Thoracic aorta (tissue), 2 donors: ENCODE measurements around the gene CARD14. TPM values are rescaled to one million over a fixed set of nuclear protein-coding genes. Genes with fewer than 3 reads are reported as not detected.

ENCODE experiments used
- ATAC-seq: fragments of 150-250 bp; one replicate; pipeline ENCODE4 v1.8.0; 2017; ENCODE audit warnings: low read depth; ENCODE audit not compliant: insufficient number of reproducible peaks, low FRiP score
- DNase-seq: peaks from one replicate; pipeline ENCODE4 v3.0.0-alpha.2; 2020; ENCODE audit warnings: low spot score
- H3K27ac ChIP-seq, 2 donors: fragments of 200-600 bp; sonication (generic); 1 replicate in 1 of 2; 2 replicates in 1 of 2; pipeline ENCODE4 v1.5.1; 2016; ENCODE audit warnings: mild to moderate bottlenecking in 2 of 2, moderate library complexity in 2 of 2
- H3K27me3 ChIP-seq: fragments of 200-600 bp; sonication (generic); replicated peaks from 2 replicates; pipeline ENCODE4 v1.6.0; 2016; ENCODE audit warnings: mild to moderate bottlenecking; ENCODE audit not compliant: insufficient read depth
- H3K36me3 ChIP-seq: fragments of 200-600 bp; sonication (generic); one replicate; pipeline ENCODE4 v1.5.1; 2016
- H3K4me1 ChIP-seq, 2 donors: fragments of 200-600 bp; sonication (generic); 1 replicate in 1 of 2; 2 replicates in 1 of 2; pipeline versions ENCODE4 v1.5.1 to v1.6.0; 2016; ENCODE audit warnings: low read depth in 2 of 2, mild to moderate bottlenecking in 1 of 2; ENCODE audit not compliant: control insufficient read depth in 1 of 2
- H3K4me3 ChIP-seq: fragments of 200-600 bp; sonication (generic); 2 replicates; pipeline ENCODE4 v1.5.1; 2016; ENCODE audit warnings: mild to moderate bottlenecking
- H3K9me3 ChIP-seq: fragments of 200-600 bp; sonication (generic); 2 replicates; pipeline ENCODE4 v1.5.1; 2016
- CTCF ChIP-seq: fragments of 200-600 bp; sonication (generic); IDR thresholded peaks from one replicate; pipeline ENCODE4 v1.5.1; 2019; ENCODE audit warnings: antibody characterized with exemption
- total RNA-seq, 2 donors: library from RNA; depleted of rRNA; stranded (reverse); fragments of >200 nt; gene quantifications; one replicate each; pipeline versions ENCODE4 v1.1.0 to v1.2.3, GENCODE V29; 2016

The CARD14 gene
- total RNA-seq, 2 donors from 2014 or later: not detected

GRCh38 chr17:80212109-80212508 is 42.3 kb downstream of the CARD14 start:
- Histone ChIP-seq H3K27ac (no peak overlapping the region), H3K36me3 (peaks cover 46% of the 10 kb centered on the region)

GRCh38 chr17:80212511-80212910 is 42.7 kb downstream of the CARD14 start:
- Histone ChIP-seq H3K36me3 (peaks cover 46% of the 10 kb centered on the region), H3K4me3 (no peak overlapping the region), H3K9me3 (no peaks in the 10 kb centered on the region), H3K27ac (no peak overlapping the region), H3K4me1 (no peaks in the 10 kb centered on the region), H3K27me3 (no peaks in the 10 kb centered on the region)
- DNase-seq: no peak
- no peak for ATAC-seq
- no peak for TF ChIP-seq CTCF

More at GRCh38 chr17:80212109-80212508, 42.3 kb downstream of the CARD14 start:
- Histone ChIP-seq H3K27me3 (no peaks in the 10 kb centered on the region), H3K4me3 (no peak overlapping the region), H3K9me3 (no peaks in the 10 kb centered on the region), H3K4me1 (no peaks in the 10 kb centered on the region)
- no peak for TF ChIP-seq CTCF
- ATAC-seq: no peak
- DNase-seq: no peak

- Histone ChIP-seq H3K4me3 (no peak overlapping the region), H3K36me3 (peaks cover 46% of the 10 kb centered on the region), H3K4me1 (no peaks in the 10 kb centered on the region), H3K9me3 (no peaks in the 10 kb centered on the region), H3K27me3 (no peaks in the 10 kb centered on the region), H3K27ac (no peak overlapping the region)
- TF ChIP-seq CTCF: no peak
- no peak for ATAC-seq
- DNase-seq: no peak
Observed at GRCh38 chr17:80212962-80213642, 43.3 kb downstream of the CARD14 start.

- no peak for TF ChIP-seq CTCF
- no peak overlapping the region for H3K4me3 ChIP-seq
- no peaks in the 10 kb centered on the region for H3K27me3 ChIP-seq
- peaks cover 45% of the 10 kb centered on the region for H3K36me3 ChIP-seq
- H3K4me1 ChIP-seq: no peaks in the 10 kb centered on the region
- no peaks in the 10 kb centered on the region for H3K9me3 ChIP-seq
- ATAC-seq (no peak), DNase-seq (no peak)
- no peak overlapping the region for H3K27ac ChIP-seq
Observed at GRCh38 chr17:80213643-80213975, 43.8 kb downstream of the CARD14 start.

- DNase-seq (no peak), ATAC-seq (no peak)
- Histone ChIP-seq H3K4me1 (peaks cover 2% of the 10 kb centered on the region in 2 donors), H3K4me3 (no peak overlapping the region), H3K27ac (no peak overlapping the region), H3K27me3 (no peaks in the 10 kb centered on the region), H3K9me3 (no peaks in the 10 kb centered on the region), H3K36me3 (peaks cover 41% of the 10 kb centered on the region)
- no peak for TF ChIP-seq CTCF
Observed at GRCh38 chr17:80214012-80214877, 44.4 kb downstream of the CARD14 start.
